Measurements from ENCODE around the gene FAM118B.

GRCh38 chr11:126165757-126166156 is 45.8 kb upstream of the FAM118B start:
- TF ChIP-seq, protein P1, sequence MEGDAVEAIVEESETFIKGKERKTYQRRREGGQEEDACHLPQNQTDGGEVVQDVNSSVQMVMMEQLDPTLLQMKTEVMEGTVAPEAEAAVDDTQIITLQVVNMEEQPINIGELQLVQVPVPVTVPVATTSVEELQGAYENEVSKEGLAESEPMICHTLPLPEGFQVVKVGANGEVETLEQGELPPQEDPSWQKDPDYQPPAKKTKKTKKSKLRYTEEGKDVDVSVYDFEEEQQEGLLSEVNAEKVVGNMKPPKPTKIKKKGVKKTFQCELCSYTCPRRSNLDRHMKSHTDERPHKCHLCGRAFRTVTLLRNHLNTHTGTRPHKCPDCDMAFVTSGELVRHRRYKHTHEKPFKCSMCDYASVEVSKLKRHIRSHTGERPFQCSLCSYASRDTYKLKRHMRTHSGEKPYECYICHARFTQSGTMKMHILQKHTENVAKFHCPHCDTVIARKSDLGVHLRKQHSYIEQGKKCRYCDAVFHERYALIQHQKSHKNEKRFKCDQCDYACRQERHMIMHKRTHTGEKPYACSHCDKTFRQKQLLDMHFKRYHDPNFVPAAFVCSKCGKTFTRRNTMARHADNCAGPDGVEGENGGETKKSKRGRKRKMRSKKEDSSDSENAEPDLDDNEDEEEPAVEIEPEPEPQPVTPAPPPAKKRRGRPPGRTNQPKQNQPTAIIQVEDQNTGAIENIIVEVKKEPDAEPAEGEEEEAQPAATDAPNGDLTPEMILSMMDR (IDR thresholded peaks at IDR 0.05; ENCODE audit: insufficient read depth, low read depth, low read length), result no peak
- no peak for TF ChIP-seq EZH2 (IDR thresholded peaks at IDR 0.05; ENCODE audit: insufficient read depth, low read length)

All from astrocyte (in vitro differentiated cells and primary cell).